Breast epithelium (tissue), 4 donors: ENCODE measurements around the gene TNK1. TPM values are rescaled to one million over a fixed set of nuclear protein-coding genes. Genes with fewer than 3 reads are reported as not detected.

ENCODE experiments used
- DNase-seq, 2 donors: peaks; one replicate each; pipeline ENCODE4 v3.0.0-alpha.2; 2019; ENCODE audit warnings: low spot score in 2 of 2
- H3K27ac ChIP-seq, 2 donors: fragments of 200-600 bp; sonication (generic) in 1 of 2; one replicate each; pipeline ENCODE4 v1.5.1; 2016 to 2019; ENCODE audit warnings: mild to moderate bottlenecking in 1 of 2
- H3K27me3 ChIP-seq, 2 donors: fragments of 200-600 bp; sonication (generic) in 1 of 2; one replicate each; pipeline versions ENCODE4 v1.5.1 to v1.6.0; 2017 to 2019; ENCODE audit warnings: control low read depth in 1 of 2, mild to moderate bottlenecking in 1 of 2
- H3K36me3 ChIP-seq: fragments of 200-600 bp; one replicate; pipeline ENCODE4 v1.5.1; 2019
- H3K4me1 ChIP-seq, 2 donors: fragments of 200-600 bp; sonication (generic); one replicate each; pipeline ENCODE4 v1.5.1; 2016 to 2019; ENCODE audit warnings: control low read depth in 1 of 2
- H3K4me3 ChIP-seq, 3 donors: fragments of 200-600 bp; sonication (generic); 1 replicate in 2 of 3; 2 replicates in 1 of 3; pipeline ENCODE4 v1.5.1; 2016 to 2019; ENCODE audit warnings: mild to moderate bottlenecking in 3 of 3, moderate library complexity in 2 of 3
- H3K9me3 ChIP-seq, 2 donors: fragments of 200-600 bp; sonication (generic) in 1 of 2; one replicate each; pipeline ENCODE4 v1.5.1; 2016 to 2019; ENCODE audit warnings: control low read depth in 1 of 2
- CTCF ChIP-seq, 3 donors: fragments of 450-650 bp; IDR thresholded peaks; one replicate each; pipeline ENCODE4 v1.5.1; 2016 to 2017; ENCODE audit warnings: antibody characterized with exemption in 3 of 3, mild to moderate bottlenecking in 3 of 3, moderate library complexity in 3 of 3
- POLR2A ChIP-seq: fragments of 450-650 bp; IDR thresholded peaks from one replicate; pipeline ENCODE4 v1.6.1; 2016; ENCODE audit warnings: antibody characterized with exemption, mild to moderate bottlenecking, moderate library complexity
- POLR2AphosphoS5 ChIP-seq, 3 donors: sonication (generic); formaldehyde crosslinking; IDR thresholded peaks; one replicate each; pipeline ENCODE4 v1.6.1; 2017; ENCODE audit warnings: antibody characterized with exemption in 3 of 3
- intact Hi-C: fragments of 100-400 bp; cut with DNase I; formaldehyde crosslinking; loops from one replicate; pipeline ENCODE4 v1.15.1; 2023; ENCODE audit warnings: low total_unique reads
- total RNA-seq, 3 donors: library from RNA; depleted of rRNA; stranded (reverse); fragments of >200 nt; gene quantifications; one replicate each; pipeline ENCODE4 v1.1.0, GENCODE V29; 2016

TNK1 gene
- total RNA-seq, 3 donors from 2014 or later: 1.1 to 22.1 (median 14.4) TPM

- Histone ChIP-seq H3K27ac (peak overlapping the region in 1 of 2 donors; percentile 94), H3K9me3 (no peaks in the 10 kb centered on the region), H3K4me1 (peaks cover 0 to 7% of the 10 kb centered on the region in 2 donors), H3K4me3 (peak overlapping the region; percentile 85 to 90 (median 90)), H3K27me3 (no peaks in the 10 kb centered on the region), H3K36me3 (peaks cover 9% of the 10 kb centered on the region)
- intact Hi-C loops: no loop called here
- TF ChIP-seq CTCF (IDR thresholded peaks at IDR 0.05) (no peak), POLR2AphosphoS5 (IDR thresholded peaks at IDR 0.05) (no peak), POLR2A (no peak)
- DNase-seq: no peak
Observed at GRCh38 chr17:7392696-7393612, 12.1 kb downstream of the TNK1 start.

DNA sequence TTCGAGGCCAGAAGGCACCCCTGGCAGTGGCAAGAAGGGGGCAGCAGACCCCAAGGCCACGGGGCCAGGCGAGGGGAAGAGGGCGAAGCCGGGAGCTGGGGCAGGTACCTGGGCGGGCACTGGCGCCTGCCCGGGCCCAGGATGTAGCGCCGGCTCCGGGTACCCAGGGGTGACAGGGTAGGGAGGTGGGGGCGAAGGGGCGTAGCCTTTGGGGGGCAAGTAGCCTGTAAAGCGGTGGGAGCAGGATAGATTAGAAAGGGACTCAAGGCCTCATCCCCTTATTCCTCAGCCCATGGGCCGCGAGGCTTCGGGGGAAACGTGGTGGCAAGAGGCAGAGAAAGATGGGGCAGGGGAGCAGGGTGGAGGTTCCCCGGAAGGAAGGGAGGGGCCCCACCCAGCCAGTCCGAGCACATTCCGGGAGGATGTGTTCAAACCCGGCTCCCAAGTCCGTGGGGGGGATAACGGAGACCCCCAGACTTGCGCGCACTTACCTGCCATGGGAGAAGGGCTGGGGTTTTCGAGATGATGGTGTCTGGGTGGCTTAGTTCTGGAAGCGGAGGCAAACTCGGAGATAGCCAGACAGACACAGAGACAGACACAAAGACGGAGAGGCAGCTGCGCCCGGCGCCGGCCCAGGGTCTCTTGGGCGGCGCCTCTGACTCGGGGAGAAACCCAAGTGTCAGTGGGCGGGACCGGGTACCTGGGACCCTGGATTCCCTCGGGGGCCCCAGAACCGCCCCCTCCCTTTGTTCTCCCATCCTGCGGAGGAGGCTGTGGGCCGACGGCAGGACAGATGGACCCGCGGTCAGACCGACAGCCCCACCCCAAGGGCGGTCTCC, 12.9 kb downstream of the TNK1 start:
- Histone ChIP-seq H3K27ac (peak overlapping the region; percentile 89 to 94), H3K9me3 (no peaks in the 10 kb centered on the region), H3K4me3 (peak overlapping the region; percentile 85 to 90 (median 90)), H3K4me1 (peaks cover 0 to 7% of the 10 kb centered on the region in 2 donors), H3K36me3 (peaks cover 7% of the 10 kb centered on the region), H3K27me3 (no peaks in the 10 kb centered on the region)
- no peak for DNase-seq
- TF ChIP-seq CTCF (IDR thresholded peaks at IDR 0.05) (no peak), POLR2AphosphoS5 (IDR thresholded peaks at IDR 0.05) (no peak), POLR2A (no peak)
- intact Hi-C loops: no loop called here

GRCh38 chr17:7394452-7395191, 13.7 kb downstream of the TNK1 start, which contains the start of gene PLSCR3:
PLSCR3 (minus strand) TSS chr17:7394525; CDS start chr17:7394110, 415 bp downstream.
- no peaks in the 10 kb centered on the region for H3K9me3 ChIP-seq
- TF ChIP-seq POLR2A (peak; percentile 27), POLR2AphosphoS5 (IDR thresholded peaks at IDR 0.05) (peak; percentile 48 to 86 (median 77)), CTCF (IDR thresholded peaks at IDR 0.05) (peak; percentile 55 to 64 (median 56))
- H3K4me3 ChIP-seq: peak within 1 kb of the TSS; percentile 85 to 90 (median 90)
- no peaks in the 10 kb centered on the region for H3K27me3 ChIP-seq
- intact Hi-C loops: loop anchor here (5.0 kb wide), 1 partner anchor 772 kb away; no protein-coding TSS in a partner anchor
- peak; percentile 79 to 80 for DNase-seq
- peak within 1 kb of the TSS; percentile 89 to 94 for H3K27ac ChIP-seq
- H3K4me1 ChIP-seq: peaks cover 0 to 7% of the 10 kb centered on the region in 2 donors
- no peaks in the 10 kb centered on the region for H3K36me3 ChIP-seq

GRCh38 chr17:7396147-7396546, 15.3 kb downstream of the TNK1 start:
- Histone ChIP-seq H3K4me1 (peaks cover 0 to 7% of the 10 kb centered on the region in 2 donors), H3K4me3 (no peak overlapping the region), H3K9me3 (no peaks in the 10 kb centered on the region), H3K36me3 (no peaks in the 10 kb centered on the region), H3K27me3 (no peaks in the 10 kb centered on the region), H3K27ac (no peak overlapping the region)
- no peak for DNase-seq
- TF ChIP-seq POLR2A (no peak), CTCF (IDR thresholded peaks at IDR 0.05) (no peak), POLR2AphosphoS5 (IDR thresholded peaks at IDR 0.05) (no peak)
- intact Hi-C loops: loop anchor here (5.0 kb wide), 1 partner anchor 774 kb away; no protein-coding TSS in a partner anchor
